Measurements from ENCODE around the gene TNK2.
"Not testable (repeated sequence)": the region's sequence is repeated elsewhere in the genome, so short reads cannot be mapped to it uniquely, and the experiment has no call there.

TNK2 gene

GRCh38 chr3:195820186-195820585, 88.2 kb downstream of the TNK2 start:
- H3K79me2 ChIP-seq (ENCODE audit: insufficient read depth, low read length) = no peaks in the 10 kb centered on the region
- H4K20me1 ChIP-seq (ENCODE audit: low read depth, low read length) = no peaks in the 10 kb centered on the region
- no peak overlapping the region for H3K9ac ChIP-seq (ENCODE audit: low read length)
- TF ChIP-seq EZH2phosphoT487 (conservative IDR thresholded peaks at IDR 0.05; ENCODE audit: low read length) (no peak), CTCF (IDR thresholded peaks at IDR 0.05; ENCODE audit: insufficient read depth, low read length, poor library complexity, severe bottlenecking) (no peak)
- H3K9me2 ChIP-seq (replicated peaks; ENCODE audit: insufficient read depth, low read length) = no peaks in the 10 kb centered on the region
- H3K27ac ChIP-seq (ENCODE audit: low read depth, low read length) = no peak overlapping the region
- H3K4me2 ChIP-seq (ENCODE audit: low read depth, low read length, poor library complexity, severe bottlenecking) = no peak overlapping the region
- H3K9me3 ChIP-seq (ENCODE audit: insufficient read depth, low read length) = peaks cover 5% of the 10 kb centered on the region; the same call in 1 of the 2 replicates
- no peak overlapping the region for H2AFZ ChIP-seq (ENCODE audit: low read depth, low read length, severe bottlenecking)
- no peaks in the 10 kb centered on the region for H3K36me3 ChIP-seq (ENCODE audit: low read length)
- H3K27me3 ChIP-seq (ENCODE audit: low read length) = no peaks in the 10 kb centered on the region
- H3K4me3 ChIP-seq (ENCODE audit: insufficient read depth, low read length, poor library complexity, severe bottlenecking) = no peak overlapping the region
- 0 out of 2 replicates have a peak, but pooled peaks cover 3% of the 10 kb centered on the region for H3F3A ChIP-seq (ENCODE audit: insufficient read depth)

GRCh38 chr3:195818301-195818700, 90.0 kb downstream of the TNK2 start:
- Histone ChIP-seq H3K9me2 (replicated peaks; ENCODE audit: insufficient read depth, low read length) (no peaks in the 10 kb centered on the region), H2AFZ (ENCODE audit: low read depth, low read length, severe bottlenecking) (no peak overlapping the region), H3F3A (ENCODE audit: insufficient read depth) (no peaks in the 10 kb centered on the region), H4K20me1 (ENCODE audit: low read depth, low read length) (no peaks in the 10 kb centered on the region), H3K4me3 (ENCODE audit: insufficient read depth, low read length, poor library complexity, severe bottlenecking) (no peak overlapping the region), H3K9me3 (ENCODE audit: insufficient read depth, low read length) (no peaks in the 10 kb centered on the region), H3K79me2 (ENCODE audit: insufficient read depth, low read length) (no peaks in the 10 kb centered on the region), H3K27ac (ENCODE audit: low read depth, low read length) (no peak overlapping the region), H3K4me2 (ENCODE audit: low read depth, low read length, poor library complexity, severe bottlenecking) (no peak overlapping the region), H3K27me3 (ENCODE audit: low read length) (no peaks in the 10 kb centered on the region), H3K9ac (ENCODE audit: low read length) (no peak overlapping the region), H3K36me3 (ENCODE audit: low read length) (no peaks in the 10 kb centered on the region)
- TF ChIP-seq CTCF (IDR thresholded peaks at IDR 0.05; ENCODE audit: insufficient read depth, low read length, poor library complexity, severe bottlenecking) (no peak), EZH2phosphoT487 (conservative IDR thresholded peaks at IDR 0.05; ENCODE audit: low read length) (no peak)

- no peaks in the 10 kb centered on the region for H3K9me3 ChIP-seq (ENCODE audit: insufficient read depth, low read length)
- no peak overlapping the region for H3K4me3 ChIP-seq (ENCODE audit: insufficient read depth, low read length, poor library complexity, severe bottlenecking)
- H3K4me2 ChIP-seq (ENCODE audit: low read depth, low read length, poor library complexity, severe bottlenecking) = no peak overlapping the region
- H3K27me3 ChIP-seq (ENCODE audit: low read length) = no peaks in the 10 kb centered on the region
- TF ChIP-seq EZH2phosphoT487 (conservative IDR thresholded peaks at IDR 0.05; ENCODE audit: low read length) = no peak
- no peak for TF ChIP-seq CTCF (IDR thresholded peaks at IDR 0.05; ENCODE audit: insufficient read depth, low read length, poor library complexity, severe bottlenecking)
- H3K9ac ChIP-seq (ENCODE audit: low read length) = no peak overlapping the region
- H2AFZ ChIP-seq (ENCODE audit: low read depth, low read length, severe bottlenecking) = no peak overlapping the region
- H3K9me2 ChIP-seq (replicated peaks; ENCODE audit: insufficient read depth, low read length) = no peaks in the 10 kb centered on the region
- H4K20me1 ChIP-seq (ENCODE audit: low read depth, low read length) = no peaks in the 10 kb centered on the region
- no peaks in the 10 kb centered on the region for H3K79me2 ChIP-seq (ENCODE audit: insufficient read depth, low read length)
- H3K27ac ChIP-seq (ENCODE audit: low read depth, low read length) = no peak overlapping the region
- H3K36me3 ChIP-seq (ENCODE audit: low read length) = no peaks in the 10 kb centered on the region
- no peaks in the 10 kb centered on the region for H3F3A ChIP-seq (ENCODE audit: insufficient read depth)
Observed at GRCh38 chr3:195817578-195818135, 90.7 kb downstream of the TNK2 start.

- not testable (repeated sequence) for H4K20me1 ChIP-seq (ENCODE audit: low read depth, low read length); H3K79me2 ChIP-seq (ENCODE audit: insufficient read depth, low read length); H3K4me2 ChIP-seq (ENCODE audit: low read depth, low read length, poor library complexity, severe bottlenecking); H3K36me3 ChIP-seq (ENCODE audit: low read length); H3K27me3 ChIP-seq (ENCODE audit: low read length); H3K9ac ChIP-seq (ENCODE audit: low read length); H3K4me3 ChIP-seq (ENCODE audit: insufficient read depth, low read length, poor library complexity, severe bottlenecking); H2AFZ ChIP-seq (ENCODE audit: low read depth, low read length, severe bottlenecking); H3K27ac ChIP-seq (ENCODE audit: low read depth, low read length); H3F3A ChIP-seq (ENCODE audit: insufficient read depth); H3K9me3 ChIP-seq (ENCODE audit: insufficient read depth, low read length); H3K9me2 ChIP-seq (replicated peaks; ENCODE audit: insufficient read depth, low read length)
Observed at GRCh38 chr3:195816276-195816913, 92.0 kb downstream of the TNK2 start.
